ENCODE measurements around the gene RND3. TPM values are rescaled to one million over a fixed set of nuclear protein-coding genes. Genes with fewer than 3 reads are reported as not detected.

RND3 gene
- total RNA-seq, 1 donor from 2014 or later: 59.1 TPM

DNA sequence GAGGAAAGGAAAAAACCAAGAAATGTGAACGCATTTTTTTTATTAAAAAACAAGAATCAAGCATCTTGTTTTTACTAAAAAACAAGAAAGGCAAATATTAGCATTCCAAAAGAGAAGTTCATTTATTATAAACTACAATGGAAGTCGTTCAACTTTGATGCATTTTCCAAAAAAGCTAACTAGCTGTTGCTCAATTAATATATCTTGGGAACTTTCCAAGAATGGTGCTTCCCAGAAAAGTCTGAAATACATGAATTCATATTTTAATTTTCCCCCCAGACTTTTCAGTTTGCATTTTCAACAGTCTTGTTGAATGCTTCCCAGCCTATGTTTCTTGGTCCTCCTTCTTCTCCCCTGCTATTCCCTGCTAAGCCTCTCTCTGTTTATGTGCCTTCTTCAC lies 7.5 kb upstream of the RND3 start:
- DNase-seq (ENCODE audit: low read depth): no peak
- TF ChIP-seq, protein P1, sequence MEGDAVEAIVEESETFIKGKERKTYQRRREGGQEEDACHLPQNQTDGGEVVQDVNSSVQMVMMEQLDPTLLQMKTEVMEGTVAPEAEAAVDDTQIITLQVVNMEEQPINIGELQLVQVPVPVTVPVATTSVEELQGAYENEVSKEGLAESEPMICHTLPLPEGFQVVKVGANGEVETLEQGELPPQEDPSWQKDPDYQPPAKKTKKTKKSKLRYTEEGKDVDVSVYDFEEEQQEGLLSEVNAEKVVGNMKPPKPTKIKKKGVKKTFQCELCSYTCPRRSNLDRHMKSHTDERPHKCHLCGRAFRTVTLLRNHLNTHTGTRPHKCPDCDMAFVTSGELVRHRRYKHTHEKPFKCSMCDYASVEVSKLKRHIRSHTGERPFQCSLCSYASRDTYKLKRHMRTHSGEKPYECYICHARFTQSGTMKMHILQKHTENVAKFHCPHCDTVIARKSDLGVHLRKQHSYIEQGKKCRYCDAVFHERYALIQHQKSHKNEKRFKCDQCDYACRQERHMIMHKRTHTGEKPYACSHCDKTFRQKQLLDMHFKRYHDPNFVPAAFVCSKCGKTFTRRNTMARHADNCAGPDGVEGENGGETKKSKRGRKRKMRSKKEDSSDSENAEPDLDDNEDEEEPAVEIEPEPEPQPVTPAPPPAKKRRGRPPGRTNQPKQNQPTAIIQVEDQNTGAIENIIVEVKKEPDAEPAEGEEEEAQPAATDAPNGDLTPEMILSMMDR (conservative IDR thresholded peaks at IDR 0.05; ENCODE audit: low read depth, low read length): no peak
- no peak overlapping the region for H3K4me3 ChIP-seq (ENCODE audit: low read depth, low read length)

DNA sequence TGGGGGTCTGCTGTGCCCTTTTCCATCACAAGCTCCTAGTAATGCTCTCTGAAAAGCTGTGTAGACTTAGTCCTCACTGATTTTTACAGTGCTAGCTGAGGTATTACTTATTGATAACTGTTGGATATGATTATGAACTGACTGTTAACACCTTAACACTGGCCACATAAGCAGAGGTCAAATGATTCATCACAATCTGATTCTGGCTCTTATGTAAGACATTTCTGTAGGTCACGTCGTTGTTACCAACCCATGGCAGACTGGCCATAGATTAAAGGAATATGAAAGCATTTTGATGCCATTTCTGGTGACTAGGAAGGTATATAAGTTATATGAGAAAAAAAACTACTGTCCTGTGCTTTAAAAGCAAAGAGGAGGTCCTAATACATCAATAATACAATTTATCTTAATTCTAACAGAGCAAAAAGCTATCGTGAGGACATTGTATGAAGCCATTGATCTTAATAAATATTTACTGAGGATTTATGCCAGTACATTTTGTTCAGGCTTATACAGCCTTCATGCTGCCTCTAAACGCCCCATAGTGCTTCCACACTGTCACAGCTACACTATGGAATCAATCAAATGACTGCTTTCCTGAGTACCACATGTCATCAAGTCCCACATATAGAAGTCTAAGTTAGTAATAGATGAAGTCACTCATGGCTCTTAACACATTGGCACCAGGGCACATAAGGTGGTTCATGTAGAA lies 6.9 kb upstream of the RND3 start:
- DNase-seq (ENCODE audit: low read depth): no peak
- no peak overlapping the region for H3K4me3 ChIP-seq (ENCODE audit: low read depth, low read length)
- TF ChIP-seq, protein P1 (conservative IDR thresholded peaks at IDR 0.05; ENCODE audit: low read depth, low read length): no peak

DNA sequence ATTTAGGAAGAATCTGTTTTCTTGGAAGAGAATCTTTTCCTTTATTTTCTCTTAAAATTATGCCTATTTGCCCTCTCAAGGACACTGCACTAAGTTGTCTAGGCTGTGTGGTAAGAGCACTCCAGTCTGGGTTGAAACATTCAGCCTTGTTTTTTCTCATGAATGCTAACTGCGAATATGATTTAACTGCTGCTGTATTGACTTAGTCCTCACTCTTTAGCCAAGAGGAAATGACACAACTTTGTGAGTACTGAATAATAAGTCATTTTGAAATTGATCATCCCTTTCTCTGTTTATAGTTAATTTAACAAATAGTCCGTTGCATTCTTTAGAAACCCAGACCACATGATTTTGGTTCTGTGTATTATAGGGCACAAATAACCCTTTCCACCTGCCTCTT lies 4.5 kb upstream of the RND3 start:
- DNase-seq (ENCODE audit: low read depth): no peak
- TF ChIP-seq, protein P1 (conservative IDR thresholded peaks at IDR 0.05; ENCODE audit: low read depth, low read length): no peak
- no peak overlapping the region for H3K4me3 ChIP-seq (ENCODE audit: low read depth, low read length)

DNA sequence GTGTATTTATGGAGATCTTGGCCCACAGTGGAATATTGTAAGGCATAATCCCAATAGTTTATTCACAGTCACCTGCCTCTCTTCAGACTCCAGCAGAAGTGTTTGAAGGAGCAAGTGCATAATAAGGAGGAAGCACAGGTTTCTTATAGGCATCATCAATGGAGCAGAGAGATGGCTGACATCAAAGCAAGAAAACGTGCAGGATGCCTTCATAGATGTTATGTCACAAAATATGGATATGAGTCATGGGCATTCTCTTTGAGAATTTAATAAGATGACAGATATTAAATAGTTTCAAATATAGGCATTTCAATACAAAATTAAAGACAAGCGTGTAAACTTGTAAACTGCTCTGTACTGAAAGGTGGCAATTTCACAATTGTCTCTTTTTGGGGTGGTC lies 4.0 kb upstream of the RND3 start:
- H3K4me3 ChIP-seq (ENCODE audit: low read depth, low read length): no peak overlapping the region
- TF ChIP-seq, protein P1 (conservative IDR thresholded peaks at IDR 0.05; ENCODE audit: low read depth, low read length): no peak
- DNase-seq (ENCODE audit: low read depth): no peak

DNA sequence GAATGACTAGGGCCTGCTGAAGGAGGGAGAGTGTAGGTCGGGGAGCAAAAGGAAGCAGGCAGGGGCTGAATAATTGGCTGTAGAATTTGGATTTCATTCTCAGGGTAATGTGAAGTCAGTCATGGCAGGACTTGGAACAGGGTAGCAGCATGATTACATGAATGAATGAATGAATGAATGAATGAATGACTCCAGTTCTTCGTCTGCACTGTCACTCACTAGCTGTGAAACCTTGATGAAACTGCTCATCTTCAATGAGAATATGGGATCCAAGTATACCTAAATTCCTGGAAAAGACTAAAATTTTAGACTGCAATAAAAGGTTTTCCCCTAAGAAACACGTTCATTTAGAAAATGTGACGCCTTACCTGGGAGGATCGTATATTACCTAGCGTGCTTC lies 3.0 kb upstream of the RND3 start:
- no peak overlapping the region for H3K4me3 ChIP-seq (ENCODE audit: low read depth, low read length)
- no peak for DNase-seq (ENCODE audit: low read depth)
- TF ChIP-seq, protein P1 (conservative IDR thresholded peaks at IDR 0.05; ENCODE audit: low read depth, low read length): no peak

DNA sequence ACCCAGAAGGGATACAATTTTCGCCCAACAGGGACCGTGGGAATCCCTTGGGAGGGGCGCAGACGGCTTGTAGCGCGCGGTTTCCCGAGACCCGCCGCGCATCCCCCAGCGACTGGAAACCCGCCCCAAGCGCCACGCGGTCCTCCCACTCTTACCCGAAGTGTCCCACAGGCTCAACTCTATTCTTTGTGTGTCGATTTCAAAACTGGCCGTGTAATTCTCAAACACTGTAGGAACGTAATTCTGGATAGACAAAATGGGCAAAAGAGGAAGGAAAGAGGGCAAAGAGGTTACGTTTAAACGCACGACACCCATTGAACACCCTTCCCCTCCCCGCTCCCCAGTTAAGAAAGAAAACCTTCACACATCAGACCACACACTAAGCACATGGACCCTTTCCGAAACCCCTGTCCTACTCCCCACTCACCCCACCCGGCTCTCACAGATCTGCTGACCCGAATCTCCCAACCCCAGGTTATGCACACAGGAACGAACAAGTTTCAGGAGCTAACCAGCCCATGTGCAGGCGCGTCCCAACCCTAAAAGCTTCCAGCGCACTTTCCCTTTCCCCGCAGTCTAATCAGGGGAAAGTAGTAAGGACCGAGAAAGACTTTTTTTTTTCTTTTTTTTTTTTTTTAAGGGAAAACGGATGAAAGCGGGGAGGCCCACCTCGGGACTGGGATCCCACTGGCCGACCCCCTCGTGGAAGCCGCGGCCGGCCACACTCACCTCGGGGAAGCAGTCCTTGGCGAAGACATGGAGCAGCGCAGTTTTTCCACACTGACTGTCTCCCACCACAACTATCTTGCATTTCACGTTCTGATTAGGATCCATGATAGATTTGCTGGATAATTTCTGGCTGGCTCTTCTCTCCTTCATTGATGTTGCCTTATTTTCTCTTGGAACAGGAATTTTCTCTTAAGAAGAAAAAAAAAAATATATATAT lies 655 bp downstream of the RND3 start:
- peak overlapping the region; percentile 91 for H3K4me3 ChIP-seq (ENCODE audit: low read depth, low read length)
- TF ChIP-seq, protein P1 (conservative IDR thresholded peaks at IDR 0.05; ENCODE audit: low read depth, low read length): peak; percentile 11
- DNase-seq (ENCODE audit: low read depth): no peak
